NCI-H1694 (cell line): Measurements from ENCODE around the gene GPRIN1.

Experiments
- DNase-seq: peaks from one replicate; lab custom pipeline; 2025; lab: John Stamatoyannopoulos, UW

GPRIN1 gene

DNA sequence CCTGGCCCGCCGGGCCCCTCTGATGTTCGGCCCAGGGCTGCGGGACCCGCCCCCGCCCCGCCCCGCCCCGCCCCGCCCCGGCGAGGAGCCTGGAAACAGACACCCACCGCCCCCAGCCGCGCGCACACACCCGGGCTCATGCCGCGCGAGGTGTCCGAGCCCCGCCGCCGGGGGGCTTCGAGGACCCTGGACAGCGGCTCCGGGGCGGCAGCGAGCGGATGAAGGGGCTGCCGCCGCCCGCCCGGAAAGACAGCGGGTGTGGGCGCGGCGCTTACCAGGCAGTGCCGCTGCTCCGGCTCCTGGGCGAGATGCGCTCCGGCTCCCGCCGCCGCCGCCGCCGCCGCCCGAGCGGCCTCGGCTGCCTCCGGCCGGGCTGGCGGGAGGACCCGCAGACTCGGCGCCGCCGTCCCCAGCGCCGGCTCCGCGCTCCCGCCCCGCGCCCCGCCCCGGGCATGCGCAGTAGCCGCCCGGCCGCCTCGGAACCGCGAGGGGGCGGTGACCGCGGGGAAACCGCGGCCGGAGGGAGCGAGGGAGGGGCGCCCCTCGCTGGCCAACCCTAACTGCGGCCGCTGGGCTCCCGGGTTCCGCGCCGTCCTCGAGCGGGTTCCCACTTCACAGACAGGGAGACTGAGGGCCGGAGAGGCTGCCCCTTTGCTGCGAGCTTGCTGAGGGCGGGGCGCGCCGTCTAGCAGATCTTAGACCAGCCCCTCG is at the start of gene GPRIN1:
Gene GPRIN1 (minus strand): TSS at position 433 of the 711 bp plus-strand sequence. CDS start 10,322 bp downstream, outside the sequence.
- no peak for DNase-seq

DNA sequence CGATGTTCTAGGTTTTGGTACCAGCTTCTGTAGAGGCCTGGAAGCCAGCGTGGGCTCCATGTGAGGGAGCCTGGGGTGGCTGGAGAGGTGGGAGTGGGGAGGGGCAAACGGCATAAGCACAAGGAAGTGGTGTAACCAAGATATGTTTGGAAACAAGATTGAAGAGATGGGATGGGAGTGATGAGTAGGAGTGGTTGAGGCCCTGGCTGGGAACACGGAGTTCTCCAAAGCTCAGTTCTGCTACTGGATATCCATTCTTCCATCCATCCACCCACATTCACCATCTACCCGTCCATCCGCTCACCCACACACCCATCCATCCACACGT is 49.5 kb upstream of the GPRIN1 start:
- no peak for DNase-seq

GRCh38 chr5:176658817-176659511 is 49.0 kb upstream of the GPRIN1 start:
- no peak for DNase-seq

GRCh38 chr5:176658007-176658599 is 48.1 kb upstream of the GPRIN1 start:
- peak; percentile 60 for DNase-seq

DNA sequence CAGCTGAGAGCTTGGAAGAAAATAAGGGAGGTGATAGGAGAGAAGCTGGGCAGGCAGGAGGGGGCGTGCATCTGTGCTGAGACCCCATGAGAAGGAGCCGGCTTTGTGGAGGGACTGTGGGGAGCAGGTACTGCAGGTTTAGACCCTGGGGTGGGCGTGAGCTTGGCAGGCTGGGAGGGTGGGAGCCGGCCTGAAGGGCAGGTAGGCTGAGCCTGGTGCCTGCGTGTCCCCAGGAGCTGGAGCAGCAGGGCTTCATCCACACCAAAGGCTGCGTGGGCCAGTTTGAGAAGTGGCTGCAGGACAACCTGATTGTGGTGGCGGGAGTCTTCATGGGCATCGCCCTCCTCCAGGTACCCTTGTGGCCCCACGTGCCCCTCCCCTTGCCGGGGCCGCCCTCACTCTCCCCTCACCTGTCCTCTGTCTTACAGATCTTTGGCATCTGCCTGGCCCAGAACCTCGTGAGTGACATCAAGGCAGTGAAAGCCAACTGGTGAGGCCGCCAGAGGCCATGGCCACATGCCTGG is 46.6 kb upstream of the GPRIN1 start:
- DNase-seq = no peak

DNA sequence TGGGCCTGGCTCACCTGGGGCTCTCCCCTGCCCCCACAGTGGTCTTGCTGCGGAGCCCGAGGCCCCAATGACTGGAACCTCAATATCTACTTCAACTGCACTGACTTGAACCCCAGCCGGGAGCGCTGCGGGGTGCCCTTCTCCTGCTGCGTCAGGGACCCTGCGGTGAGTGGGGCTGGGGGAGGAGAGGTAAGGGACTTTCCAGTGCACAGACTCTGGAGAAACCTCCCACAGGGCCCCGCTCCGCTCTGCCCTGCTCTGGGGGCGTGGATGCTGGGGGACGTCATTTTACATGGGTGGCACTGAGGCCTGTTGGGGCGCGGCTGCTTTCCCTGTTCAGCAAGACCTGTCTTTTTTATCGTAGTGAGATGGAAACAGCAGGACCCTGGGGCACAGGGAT is 44.9 kb upstream of the GPRIN1 start:
- DNase-seq = no peak

GRCh38 chr5:176653401-176654385 is 43.7 kb upstream of the GPRIN1 start:
- DNase-seq = peak; percentile 86

GRCh38 chr5:176652136-176652535 is 42.2 kb upstream of the GPRIN1 start:
- DNase-seq = peak; percentile 66

DNA sequence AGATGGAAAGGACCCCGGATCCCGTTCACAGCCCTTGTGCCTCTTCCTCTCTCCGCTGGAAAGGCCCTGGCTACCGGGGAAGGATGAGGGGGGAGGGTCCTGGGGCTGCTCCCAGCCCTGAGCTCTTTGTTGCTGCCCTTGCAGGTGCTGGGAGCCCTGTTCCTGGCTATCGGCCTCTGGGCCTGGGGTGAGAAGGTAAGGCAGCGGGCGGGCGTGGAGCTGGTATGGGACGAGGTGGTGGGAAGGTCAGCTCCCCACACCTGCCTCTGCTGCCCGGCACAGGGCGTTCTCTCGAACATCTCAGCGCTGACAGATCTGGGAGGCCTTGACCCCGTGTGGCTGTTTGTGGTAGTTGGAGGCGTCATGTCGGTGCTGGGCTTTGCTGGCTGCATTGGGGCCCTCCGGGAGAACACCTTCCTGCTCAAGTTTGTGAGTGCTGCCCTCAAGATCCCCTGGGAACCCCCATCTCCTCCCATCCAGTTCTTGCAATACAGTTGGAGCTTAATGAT is 41.6 kb upstream of the GPRIN1 start:
- no peak for DNase-seq

DNA sequence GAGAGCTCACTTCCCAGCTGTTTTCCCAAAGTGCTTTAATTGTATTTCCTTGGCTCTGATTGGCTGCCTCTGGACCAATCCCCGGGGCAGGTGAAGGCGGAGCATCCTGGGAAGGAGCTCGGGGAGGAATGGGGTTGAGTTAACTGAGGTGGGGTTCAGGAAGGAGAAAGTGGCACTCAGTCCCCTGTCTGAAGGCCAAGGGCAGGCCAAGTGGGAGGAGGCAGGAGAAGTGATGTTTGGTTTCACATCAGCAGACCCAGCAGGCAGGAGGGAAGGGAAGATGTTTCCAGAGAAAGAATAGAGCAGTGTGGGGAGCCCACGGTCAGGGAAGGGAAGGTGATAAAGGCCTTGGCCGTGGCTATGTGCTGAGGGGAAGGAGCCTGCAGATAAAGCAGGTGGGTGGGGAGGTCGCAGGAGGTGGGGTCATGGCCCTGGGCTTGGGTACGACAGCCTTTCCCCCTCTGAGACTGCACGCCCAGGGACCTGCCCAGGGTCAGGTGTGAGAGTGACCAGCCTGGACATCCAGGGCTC is 40.5 kb upstream of the GPRIN1 start:
- DNase-seq = no peak

DNA sequence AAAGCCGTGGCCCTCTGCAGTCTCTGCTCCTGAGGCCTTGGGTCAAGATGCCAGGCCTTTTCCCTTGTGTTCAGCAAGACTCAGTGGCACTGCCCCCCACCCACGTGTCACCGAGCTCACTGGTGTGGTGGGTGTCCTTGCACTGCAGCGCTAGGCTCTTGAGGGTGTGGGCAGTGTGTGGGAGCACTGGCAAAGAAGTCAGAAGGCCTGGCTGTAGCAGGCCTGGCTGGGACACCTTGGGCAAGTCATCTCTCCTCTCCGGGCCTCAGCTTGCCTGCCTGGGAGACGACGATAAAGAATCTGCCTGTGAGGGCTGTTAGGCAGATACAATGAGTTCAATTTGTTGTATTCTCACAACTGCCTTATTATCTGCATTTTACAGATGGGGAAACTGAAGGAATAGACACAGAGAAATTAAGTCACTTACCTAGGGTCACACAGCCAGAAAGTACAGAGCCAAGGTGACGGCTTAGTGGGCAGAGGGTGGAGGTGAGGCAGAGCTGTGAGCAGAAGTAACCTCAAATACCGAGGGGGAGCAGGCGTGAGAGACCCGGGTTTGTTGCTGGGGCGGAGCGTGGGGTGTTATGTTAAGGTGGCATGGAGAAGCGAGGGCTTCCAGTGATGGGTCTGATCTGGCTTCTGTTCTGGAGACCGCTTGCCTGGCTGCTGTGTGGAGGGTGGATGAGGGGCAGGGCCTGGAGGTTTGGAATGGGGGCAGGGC is 38.7 kb upstream of the GPRIN1 start:
- DNase-seq = no peak

DNA sequence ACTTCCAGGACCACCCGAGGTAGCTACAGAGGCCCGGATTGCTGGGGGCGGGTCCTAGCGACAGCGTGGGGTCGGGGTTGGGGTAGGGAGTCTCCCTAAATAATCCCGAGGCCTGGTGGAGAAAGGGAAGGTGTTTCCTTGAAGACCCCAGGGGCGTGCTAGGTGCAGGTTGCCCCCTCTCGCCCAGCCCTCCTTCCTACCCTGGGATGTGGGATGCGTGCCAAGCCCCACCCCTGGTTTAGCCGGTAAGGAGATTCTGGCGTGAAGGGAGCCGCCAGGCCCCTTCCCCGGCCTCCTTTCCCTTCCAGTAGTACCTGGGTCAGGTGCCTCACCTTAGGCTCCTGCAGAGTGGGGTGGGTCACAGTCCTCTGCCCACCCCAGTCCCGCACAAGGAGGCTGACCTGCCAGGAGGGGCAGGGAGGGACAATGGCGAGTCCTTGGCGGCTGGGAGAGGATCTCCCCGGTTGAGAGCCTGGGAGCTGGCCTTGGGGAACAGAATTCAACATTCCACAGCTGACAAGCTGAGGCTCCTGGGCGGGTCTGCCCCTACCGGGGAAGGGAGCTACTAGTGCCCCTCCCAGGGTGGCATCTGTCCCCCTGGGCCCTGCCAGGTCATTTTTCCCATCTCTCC is 38.0 kb upstream of the GPRIN1 start:
- peak; percentile 11 for DNase-seq

DNA sequence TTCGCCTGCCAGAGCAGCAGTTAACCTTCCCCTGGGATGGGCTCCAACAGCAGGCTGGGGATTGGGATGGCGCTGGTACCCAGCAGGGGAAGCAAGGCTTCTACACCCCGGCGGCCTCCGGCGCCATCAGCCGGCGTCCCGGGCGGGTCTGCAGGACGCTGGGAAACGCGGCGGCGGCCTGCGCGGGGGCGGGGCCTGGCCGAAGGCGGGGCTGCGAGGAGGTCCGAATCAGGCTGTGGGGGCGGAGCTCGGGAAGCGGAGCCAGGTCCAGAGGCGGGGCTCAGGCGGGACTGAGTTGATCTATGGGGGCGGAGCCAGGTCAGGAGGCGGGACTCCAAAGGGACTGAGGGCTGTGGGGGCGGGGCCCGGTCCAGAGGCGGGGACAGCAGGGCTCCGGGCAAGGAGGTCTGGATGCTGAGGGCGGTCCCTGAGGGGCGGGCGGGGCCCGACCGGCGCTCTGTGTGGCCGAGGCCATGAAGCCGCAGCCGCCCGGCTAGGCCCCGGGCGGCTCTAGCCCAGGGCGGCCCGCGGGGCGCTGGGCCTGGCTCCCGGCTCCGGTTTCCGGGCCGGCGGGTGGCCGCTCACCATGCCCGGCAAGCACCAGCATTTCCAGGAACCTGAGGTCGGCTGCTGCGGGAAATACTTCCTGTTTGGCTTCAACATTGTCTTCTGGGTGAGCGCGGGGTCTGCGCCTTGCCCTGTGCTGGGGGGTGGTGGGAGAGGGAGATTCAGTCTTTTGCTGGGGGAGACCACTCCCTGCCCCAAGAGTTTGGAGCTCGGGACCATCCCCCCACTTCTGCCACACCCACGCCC is 37.3 kb upstream of the GPRIN1 start, which contains the start of gene TSPAN17:
Gene TSPAN17 (plus strand): TSS at position 455 of the 813 bp plus-strand sequence. CDS start 132 bp downstream, at position 587.
- peak; percentile 95 for DNase-seq

GRCh38 chr5:176646707-176647029 is 36.7 kb upstream of the GPRIN1 start:
- DNase-seq = no peak

DNA sequence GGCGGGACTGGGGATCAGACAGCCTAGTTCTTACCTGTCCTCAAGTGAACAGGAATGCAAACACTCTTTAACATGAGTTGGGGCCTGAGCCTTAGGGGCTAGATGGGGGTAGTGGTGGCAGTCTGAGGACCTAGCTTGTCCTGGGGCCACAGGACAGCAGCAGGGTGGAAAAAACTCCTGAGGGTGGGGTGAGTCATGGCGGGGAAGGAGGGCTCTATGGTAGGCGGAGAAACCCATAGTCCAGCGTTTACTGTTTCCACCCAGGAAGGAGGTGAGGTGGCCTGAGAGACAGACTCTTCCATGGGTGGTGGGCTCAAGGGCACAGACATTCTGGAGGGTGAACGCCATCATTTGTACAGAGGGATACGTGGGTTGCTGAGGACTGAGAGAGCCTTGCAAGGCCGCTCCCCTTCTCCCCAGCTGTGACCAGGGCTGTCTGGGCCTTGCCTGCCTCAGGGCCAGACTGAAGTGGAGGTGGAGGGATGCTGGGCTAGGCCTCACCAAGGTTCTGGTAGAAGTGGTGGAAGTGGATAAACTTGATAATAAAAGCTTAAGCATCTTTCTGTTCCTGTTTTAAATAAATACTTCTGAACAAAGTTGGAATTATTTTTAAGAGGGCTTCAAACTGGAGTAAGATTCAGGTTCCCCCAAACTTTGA is 36.2 kb upstream of the GPRIN1 start:
- DNase-seq = no peak

GRCh38 chr5:176644878-176645670 is 35.1 kb upstream of the GPRIN1 start:
- no peak for DNase-seq

DNA sequence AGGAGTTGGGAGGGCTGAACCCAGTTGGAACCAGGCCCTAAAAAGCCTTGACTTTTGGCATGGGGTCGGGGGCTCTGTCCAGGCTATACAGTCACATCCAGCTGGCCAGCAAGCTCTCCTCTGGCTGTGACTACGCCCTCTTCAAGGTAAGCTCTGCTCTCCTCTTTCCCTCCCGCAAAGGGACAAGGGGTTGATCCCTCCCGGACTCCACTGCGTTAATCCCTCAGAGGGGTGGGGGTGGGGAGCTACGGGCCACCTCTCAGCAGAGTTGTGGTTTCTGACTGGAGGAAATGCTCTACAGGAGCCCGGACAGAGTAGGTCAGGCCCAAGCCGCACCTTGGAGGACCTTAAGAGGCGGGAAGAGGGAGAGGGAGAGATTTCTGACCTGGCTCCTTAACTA is 34.3 kb upstream of the GPRIN1 start:
- DNase-seq = no peak
